K562 (cell line): Measurements from ENCODE around the gene CBLIF. TPM values are rescaled to one million over a fixed set of nuclear protein-coding genes. Genes with fewer than 3 reads are reported as not detected.
A peak's percentile ranks its signal among the peaks of the same experiment; 100 is the strongest.

Experiments used
- ATAC-seq: fragments of 200-7000 bp; cut with Tn5 transposase; 3 replicates; pipeline ENCODE4 v1.9.1; 2020; ENCODE audit warnings: moderate library complexity
- BruUV-seq: library from RNA; stranded (reverse); fragments of 400-500 nt; replicated peaks from 2 replicates; lab custom pipeline; 2021; lab: Mats Ljungman, UMichigan
- CTCF ChIA-PET: fragments of 300-600 bp; formaldehyde crosslinking; extraction: SDS; loops from one replicate; lab custom pipeline; 2021; ENCODE audit warnings: low intra/inter-chr PET ratio; lab: Yijun Ruan, JAX
- POLR2A ChIA-PET: fragments of 300-600, 350-650 bp; sonication (Branson Sonifier 250); formaldehyde crosslinking; extraction: SDS; loops from one replicate; lab custom pipeline; 2021; ENCODE audit warnings: antibody characterized with exemption, inconsistent platforms; lab: Yijun Ruan, JAX
- DNase-seq, 4 experiments: peaks; one replicate each; pipeline versions ENCODE4 v3.0.0 to v3.0.0-alpha.2; 2011 to 2018; ENCODE audit warnings: low spot score in 3 of 4, mixed read lengths in 3 of 4; ENCODE audit errors: extremely low read depth in 1 of 4
- FAIRE-seq: peaks from 2 replicates; lab custom pipeline; 2011; peaks lifted over from hg19 to GRCh38; lab: Jason Lieb, UNC
- H2AFZ ChIP-seq: 2 replicates; pipeline ENCODE4 v1.6.0; 2011; ENCODE audit warnings: low read depth, low read length, control low read depth, inconsistent platforms
- H3K27ac ChIP-seq: fragments of 200-600 bp; 3 replicates; pipeline ENCODE4 v1.8.0; 2011; ENCODE audit warnings: low read depth, mild to moderate bottlenecking, control low read depth, inconsistent platforms, low read length, moderate library complexity, mixed read lengths; ENCODE audit errors: extremely low read depth
- H3K27me3 ChIP-seq, 2 experiments: fragments of 300-600 bp in 1 of 2; 2 replicates in 1 of 2; 3 replicates in 1 of 2; pipeline versions ENCODE4 v1.6.0 to v1.8.0; 2011; ENCODE audit warnings: inconsistent platforms in 2 of 2, low read length in 2 of 2, mild to moderate bottlenecking in 1 of 2, mixed read lengths in 1 of 2, moderate library complexity in 1 of 2; ENCODE audit not compliant: control insufficient read depth in 2 of 2, insufficient read depth in 2 of 2
- H3K36me3 ChIP-seq: fragments of 300-600 bp; 3 replicates; pipeline ENCODE4 v1.8.0; 2011; ENCODE audit warnings: mild to moderate bottlenecking, low read length, inconsistent platforms; ENCODE audit not compliant: control insufficient read depth, insufficient read depth
- H3K4me1 ChIP-seq, 2 experiments: fragments of 200-600 bp in 1 of 2; replicated peaks in 1 of 2; 2 replicates in 1 of 2; 3 replicates in 1 of 2; pipeline versions ENCODE4 v1.5.1 to v1.8.0; 2011; ENCODE audit warnings: inconsistent platforms in 2 of 2, low read length in 2 of 2, mild to moderate bottlenecking in 1 of 2, mixed read lengths in 1 of 2, moderate library complexity in 1 of 2; ENCODE audit not compliant: control insufficient read depth in 2 of 2, insufficient read depth in 2 of 2
- H3K4me2 ChIP-seq: 2 replicates; pipeline ENCODE4 v1.6.1; 2011; ENCODE audit warnings: low read length, control low read depth, inconsistent platforms, mixed read lengths; ENCODE audit not compliant: insufficient read depth
- H3K4me3 ChIP-seq: fragments of 200-600 bp; sonication (generic), shearing (Covaris generic); 2 replicates; pipeline ENCODE4 v1.5.1; 2016; ENCODE audit warnings: control low read depth, inconsistent platforms
- H3K79me2 ChIP-seq: fragments of 200-600 bp; 3 replicates; pipeline ENCODE4 v1.8.0; 2011; ENCODE audit warnings: low read length, inconsistent platforms; ENCODE audit not compliant: control insufficient read depth, insufficient read depth
- H3K9ac ChIP-seq, 2 experiments: 2 replicates each; pipeline versions ENCODE4 v1.6.0 to v1.6.1; 2011; ENCODE audit warnings: low read depth in 2 of 2, low read length in 2 of 2, control low read depth in 1 of 2, inconsistent platforms in 1 of 2, mild to moderate bottlenecking in 1 of 2, mixed read lengths in 1 of 2; ENCODE audit not compliant: insufficient read depth in 1 of 2
- H3K9me1 ChIP-seq: one replicate; pipeline ENCODE4 v1.6.0; 2011; ENCODE audit warnings: inconsistent platforms, mild to moderate bottlenecking, low read length, moderate library complexity; ENCODE audit not compliant: control insufficient read depth, insufficient read depth
- H3K9me3 ChIP-seq: replicated peaks from 2 replicates; pipeline ENCODE4 v1.5.1; 2011; ENCODE audit warnings: low read depth, low read length, inconsistent platforms; ENCODE audit not compliant: control insufficient read depth, insufficient read depth
- H4K20me1 ChIP-seq: replicated peaks from 2 replicates; pipeline ENCODE4 v1.6.1; 2011; ENCODE audit warnings: low read length, inconsistent platforms, mixed read lengths; ENCODE audit not compliant: control insufficient read depth, insufficient read depth
- C11orf30 ChIP-seq: fragments of 450-650 bp; IDR thresholded peaks from 2 replicates; pipeline ENCODE4 v1.6.1; 2016; ENCODE audit warnings: low read depth, mild to moderate bottlenecking
- CTBP1 ChIP-seq: fragments of 450-650 bp; IDR thresholded peaks from 2 replicates; pipeline ENCODE4 v1.6.1; 2016; ENCODE audit warnings: borderline replicate concordance
- FOSL1 ChIP-seq: fragments of 200-800 bp; sonication (Bioruptor generic); conservative IDR thresholded peaks from 2 replicates; pipeline ENCODE4 v1.6.1; 2016; ENCODE audit warnings: missing genetic modification characterization, missing compliant biosample characterization
- KDM1A ChIP-seq, 2 experiments: fragments of 450-650 bp; IDR thresholded peaks; 2 replicates each; pipeline ENCODE4 v1.6.1; 2016; ENCODE audit warnings: mild to moderate bottlenecking in 2 of 2
- WGBS: fragments of 100-300 bp; shearing (Covaris generic); methylation state at CpG from one replicate; pipeline ENCODE4 v1.1.6; 2016; ENCODE audit warnings: low coverage, mixed read lengths; ENCODE audit not compliant: insufficient coverage; ENCODE audit errors: missing lambda C conversion rate; 5-methylcytosine and 5-hydroxymethylcytosine counted together
- in situ Hi-C: fragments of 300-500 bp; cut with MboI; formaldehyde crosslinking; loops from 4 replicates; pipeline ENCODE4 v1.15.0; 2018; ENCODE audit warnings: inconsistent platforms, mixed read lengths
- intact Hi-C: fragments of 100-400 bp; cut with micrococcal nuclease; formaldehyde crosslinking; loops from 2 replicates; pipeline ENCODE4 v1.14.2; 2022
- polyA plus RNA-seq, 8 experiments: library from polyadenylated mRNA; depleted of rRNA in 4 of 8; stranded (reverse) in 5 of 8; unstranded in 3 of 8; fragments of >200 nt; fragmentation: Nextera tagmentation in 2 of 8; fragmentation: Illumina TruSeq in 1 of 8; extraction: Ambion mirVana in 2 of 8; extraction: Trizol in 1 of 8; gene quantifications; 2 replicates each; pipeline versions ENCODE4 v1.2.1 to v1.2.3, GENCODE V29; 2011 to 2014; ENCODE audit warnings: inconsistent platforms in 1 of 8, missing spikeins in 1 of 8
- total RNA-seq, 7 experiments: library from RNA; depleted of rRNA in 6 of 7; stranded (reverse); fragments of >200 nt in 6 of 7; fragmentation: Illumina TruSeq in 2 of 7; extraction: Trizol in 2 of 7; gene quantifications; 2 replicates each; pipeline versions ENCODE4 v1.2.1 to v1.2.3, GENCODE V29; 2011 to 2021; ENCODE audit warnings: low replicate concordance in 1 of 7
- TF ChIP-seq, protein P1 (sequence below): fragments of 250-450 bp; sonication (Bioruptor Pico); IDR thresholded peaks from 2 replicates; pipeline ENCODE4 v1.5.0; 2020; ENCODE audit warnings: mild to moderate bottlenecking, borderline replicate concordance
- TF ChIP-seq, protein P2 (sequence below), 2 experiments: fragments of 250-450 bp in 1 of 2; fragments of 450-650 bp in 1 of 2; sonication (Bioruptor Pico) in 1 of 2; IDR thresholded peaks; 2 replicates each; pipeline versions ENCODE4 v1.6.1 to v1.8.0; 2016 to 2021; ENCODE audit warnings: mild to moderate bottlenecking in 2 of 2, moderate library complexity in 2 of 2, missing compliant biosample characterization in 1 of 2, missing genetic modification characterization in 1 of 2
- TF ChIP-seq, protein P3 (sequence below), 2 experiments: fragments of 450-650 bp; formaldehyde crosslinking in 1 of 2; IDR thresholded peaks; 2 replicates each; pipeline versions ENCODE4 v1.4.0 to v1.6.1; 2014 to 2020; ENCODE audit warnings: mild to moderate bottlenecking in 2 of 2, borderline replicate concordance in 1 of 2, low read depth in 1 of 2

CBLIF gene
- total and polyA plus RNA-seq, 9 of the 15 experiments (the other 6 are each of a cell fraction or from before 2014, with no cell fraction given), result 0.07 to 0.83 (median 0.54) TPM

GRCh38 chr11:59865031-59865430 lies 19.7 kb upstream of the CBLIF start:
- H3K9me3 ChIP-seq, result no peaks in the 10 kb centered on the region
- ATAC-seq (no peak), FAIRE-seq (no peak), DNase-seq (no peak)
- intact Hi-C loops (no loop called here), in situ Hi-C loops (no loop called here)
- ChIA-PET CTCF (no interaction called here), POLR2A (interaction anchor here (1.4 kb wide), 1 partner anchor 9 kb away, joined by 4 read pairs; no protein-coding TSS in a partner anchor)
- H3K27ac ChIP-seq, result no peak overlapping the region
- no TSS peak for BruUV-seq
- H3K4me3 ChIP-seq, result no peak overlapping the region
- WGBS, result 33% methylated on average over 1 of the region's 1 CpG
- H3K36me3 ChIP-seq, result no peaks in the 10 kb centered on the region
- no peaks in the 10 kb centered on the region for H3K27me3 ChIP-seq
- no peak overlapping the region for H3K9ac ChIP-seq
- no peak overlapping the region for H2AFZ ChIP-seq
- no peaks in the 10 kb centered on the region for H3K9me1 ChIP-seq
- H4K20me1 ChIP-seq, result no peaks in the 10 kb centered on the region
- H3K4me2 ChIP-seq, result no peak overlapping the region
- H3K79me2 ChIP-seq, result no peaks in the 10 kb centered on the region
- peaks cover 0 to 6% of the 10 kb centered on the region in 2 experiments; a peak in 2 of 5 replicates for H3K4me1 ChIP-seq
- TF ChIP-seq, protein P1, sequence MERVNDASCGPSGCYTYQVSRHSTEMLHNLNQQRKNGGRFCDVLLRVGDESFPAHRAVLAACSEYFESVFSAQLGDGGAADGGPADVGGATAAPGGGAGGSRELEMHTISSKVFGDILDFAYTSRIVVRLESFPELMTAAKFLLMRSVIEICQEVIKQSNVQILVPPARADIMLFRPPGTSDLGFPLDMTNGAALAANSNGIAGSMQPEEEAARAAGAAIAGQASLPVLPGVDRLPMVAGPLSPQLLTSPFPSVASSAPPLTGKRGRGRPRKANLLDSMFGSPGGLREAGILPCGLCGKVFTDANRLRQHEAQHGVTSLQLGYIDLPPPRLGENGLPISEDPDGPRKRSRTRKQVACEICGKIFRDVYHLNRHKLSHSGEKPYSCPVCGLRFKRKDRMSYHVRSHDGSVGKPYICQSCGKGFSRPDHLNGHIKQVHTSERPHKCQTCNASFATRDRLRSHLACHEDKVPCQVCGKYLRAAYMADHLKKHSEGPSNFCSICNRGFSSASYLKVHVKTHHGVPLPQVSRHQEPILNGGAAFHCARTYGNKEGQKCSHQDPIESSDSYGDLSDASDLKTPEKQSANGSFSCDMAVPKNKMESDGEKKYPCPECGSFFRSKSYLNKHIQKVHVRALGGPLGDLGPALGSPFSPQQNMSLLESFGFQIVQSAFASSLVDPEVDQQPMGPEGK (CRISPR knock-in tag), result no peak
- TF ChIP-seq FOSL1 (tag) (peak; percentile 36; the same call in 1 of the 2 replicates), C11orf30 (peak; percentile 20; the same call in 1 of the 2 replicates), CTBP1 (no peak), KDM1A (IDR thresholded peaks at IDR 0.05) (0 out of 4 replicates have a peak, but pooled peaks of 1 of the 2 experiments have one; percentile 33)
- TF ChIP-seq, protein P2, sequence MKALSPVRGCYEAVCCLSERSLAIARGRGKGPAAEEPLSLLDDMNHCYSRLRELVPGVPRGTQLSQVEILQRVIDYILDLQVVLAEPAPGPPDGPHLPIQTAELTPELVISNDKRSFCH (CRISPR knock-in tag; IDR thresholded peaks at IDR 0.05), result no peak
- TF ChIP-seq, protein P2 (tag; IDR thresholded peaks at IDR 0.05), result no peak
- TF ChIP-seq, protein P3, sequence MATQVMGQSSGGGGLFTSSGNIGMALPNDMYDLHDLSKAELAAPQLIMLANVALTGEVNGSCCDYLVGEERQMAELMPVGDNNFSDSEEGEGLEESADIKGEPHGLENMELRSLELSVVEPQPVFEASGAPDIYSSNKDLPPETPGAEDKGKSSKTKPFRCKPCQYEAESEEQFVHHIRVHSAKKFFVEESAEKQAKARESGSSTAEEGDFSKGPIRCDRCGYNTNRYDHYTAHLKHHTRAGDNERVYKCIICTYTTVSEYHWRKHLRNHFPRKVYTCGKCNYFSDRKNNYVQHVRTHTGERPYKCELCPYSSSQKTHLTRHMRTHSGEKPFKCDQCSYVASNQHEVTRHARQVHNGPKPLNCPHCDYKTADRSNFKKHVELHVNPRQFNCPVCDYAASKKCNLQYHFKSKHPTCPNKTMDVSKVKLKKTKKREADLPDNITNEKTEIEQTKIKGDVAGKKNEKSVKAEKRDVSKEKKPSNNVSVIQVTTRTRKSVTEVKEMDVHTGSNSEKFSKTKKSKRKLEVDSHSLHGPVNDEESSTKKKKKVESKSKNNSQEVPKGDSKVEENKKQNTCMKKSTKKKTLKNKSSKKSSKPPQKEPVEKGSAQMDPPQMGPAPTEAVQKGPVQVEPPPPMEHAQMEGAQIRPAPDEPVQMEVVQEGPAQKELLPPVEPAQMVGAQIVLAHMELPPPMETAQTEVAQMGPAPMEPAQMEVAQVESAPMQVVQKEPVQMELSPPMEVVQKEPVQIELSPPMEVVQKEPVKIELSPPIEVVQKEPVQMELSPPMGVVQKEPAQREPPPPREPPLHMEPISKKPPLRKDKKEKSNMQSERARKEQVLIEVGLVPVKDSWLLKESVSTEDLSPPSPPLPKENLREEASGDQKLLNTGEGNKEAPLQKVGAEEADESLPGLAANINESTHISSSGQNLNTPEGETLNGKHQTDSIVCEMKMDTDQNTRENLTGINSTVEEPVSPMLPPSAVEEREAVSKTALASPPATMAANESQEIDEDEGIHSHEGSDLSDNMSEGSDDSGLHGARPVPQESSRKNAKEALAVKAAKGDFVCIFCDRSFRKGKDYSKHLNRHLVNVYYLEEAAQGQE (IDR thresholded peaks at IDR 0.05; ENCODE audit: borderline replicate concordance), result no peak
- TF ChIP-seq, protein P3 (CRISPR knock-in tag; IDR thresholded peaks at IDR 0.05; ENCODE audit: low read depth), result no peak
